HCT116 (cell line): ENCODE results near the gene GDF10. TPM values are rescaled to one million over a fixed set of nuclear protein-coding genes. Genes with fewer than 3 reads are reported as not detected.

Experiments
- ATAC-seq: fragments of 200-7000 bp; cut with Tn5 transposase; 2 replicates; pipeline ENCODE4 v1.9.1; 2020; ENCODE audit warnings: mild to moderate bottlenecking, moderate library complexity
- BruUV-seq: library from RNA; stranded (reverse); fragments of 400-500 nt; replicated peaks from 2 replicates; lab custom pipeline; 2021; lab: Mats Ljungman, UMichigan
- CTCF ChIA-PET: fragments of 300-600 bp; sonication (Branson Sonifier 250); formaldehyde crosslinking; loops from one replicate; lab custom pipeline; 2021; ENCODE audit warnings: antibody characterized with exemption; lab: Charles Lee
- POLR2A ChIA-PET: fragments of 300-600, 350-600 bp; sonication (Branson Sonifier 250); formaldehyde crosslinking; loops from one replicate; lab custom pipeline; 2021; ENCODE audit warnings: antibody characterized with exemption; lab: Charles Lee
- RAD21 ChIA-PET, 2 experiments: fragments of 300-600 bp; sonication (Branson Sonifier 250); formaldehyde crosslinking; loops; one replicate each; lab custom pipeline; 2023; ENCODE audit warnings: low total read pairs in 2 of 2; ENCODE audit not compliant: uncharacterized antibody in 2 of 2, unreplicated experiment in 2 of 2, low non-redundant PET in 1 of 2; lab: Charles Lee
- DNase-seq: peaks from one replicate; pipeline ENCODE4 v3.0.0-alpha.2; 2010; ENCODE audit warnings: low read depth, low spot score
- H2AFZ ChIP-seq: fragments of 200-600 bp; shearing (Covaris generic), sonication (generic); 2 replicates; pipeline ENCODE4 v1.6.1; 2017; ENCODE audit warnings: low read depth, mixed run types, mixed read lengths, antibody characterized with exemption, low read length; ENCODE audit not compliant: poor library complexity, severe bottlenecking
- H3K27ac ChIP-seq: 2 replicates; pipeline ENCODE4 v1.5.1; 2012; ENCODE audit warnings: low read depth, low read length
- H3K27me3 ChIP-seq: fragments of 200-600 bp; sonication (generic); 2 replicates; pipeline ENCODE4 v1.6.1; 2016; ENCODE audit warnings: mixed run types, low read length, mixed read lengths; ENCODE audit not compliant: insufficient read depth
- H3K36me3 ChIP-seq, 2 experiments: fragments of 200-500 bp in 1 of 2; fragments of 200-600 bp in 1 of 2; sonication (Bioruptor generic) in 1 of 2; sonication (generic) in 1 of 2; 2 replicates each; pipeline versions ENCODE4 v1.5.1 to v1.6.1; 2014 to 2016; ENCODE audit warnings: low read length in 2 of 2, inconsistent platforms in 1 of 2, mixed read lengths in 1 of 2, mixed run types in 1 of 2; ENCODE audit not compliant: insufficient read depth in 2 of 2, control insufficient read depth in 1 of 2
- H3K4me1 ChIP-seq, 2 experiments: fragments of 200-600 bp in 1 of 2; sonication (generic) in 1 of 2; 2 replicates each; pipeline versions ENCODE4 v1.5.1 to v1.6.1; 2012 to 2017; ENCODE audit warnings: low read length in 2 of 2, inconsistent platforms in 1 of 2, mild to moderate bottlenecking in 1 of 2, mixed read lengths in 1 of 2, mixed run types in 1 of 2, moderate library complexity in 1 of 2; ENCODE audit not compliant: insufficient read depth in 2 of 2, control insufficient read depth in 1 of 2
- H3K4me2 ChIP-seq: fragments of 200-600 bp; sonication (generic); 2 replicates; pipeline ENCODE4 v1.6.1; 2017; ENCODE audit warnings: mixed run types, low read length, mixed read lengths
- H3K4me3 ChIP-seq, 2 experiments: fragments of 200-600 bp in 1 of 2; sonication (generic) in 1 of 2; replicated peaks in 1 of 2; 2 replicates each; pipeline ENCODE4 v1.5.1; 2011 to 2016; ENCODE audit warnings: low read length in 2 of 2, control low read depth in 1 of 2, low read depth in 1 of 2, mild to moderate bottlenecking in 1 of 2, mixed read lengths in 1 of 2, mixed run types in 1 of 2
- H3K79me2 ChIP-seq: fragments of 200-600 bp; sonication (generic); 2 replicates; pipeline ENCODE4 v1.6.1; 2017; ENCODE audit warnings: mild to moderate bottlenecking, mixed run types, low read length, moderate library complexity, mixed read lengths; ENCODE audit not compliant: insufficient read depth
- H3K9ac ChIP-seq: fragments of 200-600 bp; sonication (generic); 2 replicates; pipeline ENCODE4 v1.6.1; 2016; ENCODE audit warnings: low read length, mixed read lengths
- H3K9me2 ChIP-seq: fragments of 200-600 bp; sonication (generic), shearing (Covaris generic); 2 replicates; pipeline ENCODE4 v1.6.1; 2017; ENCODE audit warnings: mixed run types, mild to moderate bottlenecking, moderate library complexity; ENCODE audit not compliant: insufficient read depth
- H3K9me3 ChIP-seq, 2 experiments: fragments of 200-500 bp in 1 of 2; fragments of 200-600 bp in 1 of 2; sonication (Bioruptor generic) in 1 of 2; sonication (generic) in 1 of 2; 2 replicates each; pipeline ENCODE4 v1.6.1; 2014 to 2017; ENCODE audit warnings: low read length in 2 of 2, mixed read lengths in 2 of 2, inconsistent platforms in 1 of 2, low read depth in 1 of 2, mild to moderate bottlenecking in 1 of 2, mixed run types in 1 of 2, moderate library complexity in 1 of 2; ENCODE audit not compliant: control insufficient read depth in 1 of 2, insufficient read depth in 1 of 2
- H4K20me1 ChIP-seq: fragments of 200-600 bp; sonication (generic), shearing (Covaris generic); 2 replicates; pipeline ENCODE4 v1.6.1; 2017; ENCODE audit warnings: mixed run types, mild to moderate bottlenecking, moderate library complexity; ENCODE audit not compliant: insufficient read depth
- ELF1 ChIP-seq: IDR thresholded peaks from 2 replicates; pipeline ENCODE4 v1.6.1; 2012; ENCODE audit warnings: low read depth, borderline replicate concordance
- POLR2A ChIP-seq: IDR thresholded peaks from 2 replicates; pipeline ENCODE4 v1.7.0; 2011; ENCODE audit warnings: borderline replicate concordance; ENCODE audit not compliant: insufficient read depth, insufficient read length; ENCODE audit errors: extremely low read depth
- POLR2AphosphoS5 ChIP-seq: IDR thresholded peaks from 2 replicates; pipeline ENCODE4 v1.6.1; 2011; ENCODE audit warnings: mild to moderate bottlenecking, low read depth, low read length, moderate library complexity
- RAD21 ChIP-seq: IDR thresholded peaks from 2 replicates; pipeline ENCODE4 v1.6.1; 2012; ENCODE audit warnings: low read depth, mild to moderate bottlenecking
- REST ChIP-seq: IDR thresholded peaks from 2 replicates; pipeline ENCODE4 v1.6.1; 2012; ENCODE audit warnings: low read depth
- SP1 ChIP-seq: IDR thresholded peaks from 2 replicates; pipeline ENCODE4 v1.6.1; 2012; ENCODE audit warnings: low read depth
- TCF7L2 ChIP-seq: IDR thresholded peaks from 2 replicates; pipeline ENCODE4 v1.7.0; 2011; ENCODE audit warnings: borderline replicate concordance, inconsistent platforms; ENCODE audit not compliant: insufficient read depth, insufficient read length; ENCODE audit errors: extremely low read depth
- ZBTB33 ChIP-seq: IDR thresholded peaks from 2 replicates; pipeline ENCODE4 v1.6.1; 2011; ENCODE audit warnings: mild to moderate bottlenecking, low read length, moderate library complexity; ENCODE audit not compliant: insufficient replicate concordance; ENCODE audit errors: extremely low read depth
- ZNF274 ChIP-seq: fragments of 200-500 bp; sonication (Bioruptor generic); IDR thresholded peaks from 2 replicates; pipeline ENCODE4 v1.6.1; 2014; ENCODE audit warnings: mild to moderate bottlenecking, low read depth, low read length, inconsistent platforms
- intact Hi-C: fragments of 100-400 bp; cut with micrococcal nuclease; formaldehyde crosslinking; loops from 2 replicates; pipeline ENCODE4 v1.10.0; 2022
- total RNA-seq: library from RNA; stranded (reverse); gene quantifications from one replicate; pipeline ENCODE4 v1.2.1, GENCODE V29; 2021; ENCODE audit not compliant: unreplicated experiment
- TF ChIP-seq, protein P1 (sequence below): IDR thresholded peaks from 2 replicates; pipeline ENCODE4 v1.6.1; 2012
- TF ChIP-seq, protein P2 (sequence below): IDR thresholded peaks from 2 replicates; pipeline ENCODE4 v1.6.1; 2012

GDF10 gene
- total RNA-seq, 1 experiment from 2014 or later: not detected

- TF ChIP-seq ZNF274: no peak
- no peak for TF ChIP-seq REST
- no peak for TF ChIP-seq TCF7L2
- no peak for TF ChIP-seq POLR2A
- TF ChIP-seq, all 23 proteins: peak for 0
Measured at GRCh38 chr10:47359626-47360418, 59.8 kb downstream of the GDF10 start (continued).

DNA sequence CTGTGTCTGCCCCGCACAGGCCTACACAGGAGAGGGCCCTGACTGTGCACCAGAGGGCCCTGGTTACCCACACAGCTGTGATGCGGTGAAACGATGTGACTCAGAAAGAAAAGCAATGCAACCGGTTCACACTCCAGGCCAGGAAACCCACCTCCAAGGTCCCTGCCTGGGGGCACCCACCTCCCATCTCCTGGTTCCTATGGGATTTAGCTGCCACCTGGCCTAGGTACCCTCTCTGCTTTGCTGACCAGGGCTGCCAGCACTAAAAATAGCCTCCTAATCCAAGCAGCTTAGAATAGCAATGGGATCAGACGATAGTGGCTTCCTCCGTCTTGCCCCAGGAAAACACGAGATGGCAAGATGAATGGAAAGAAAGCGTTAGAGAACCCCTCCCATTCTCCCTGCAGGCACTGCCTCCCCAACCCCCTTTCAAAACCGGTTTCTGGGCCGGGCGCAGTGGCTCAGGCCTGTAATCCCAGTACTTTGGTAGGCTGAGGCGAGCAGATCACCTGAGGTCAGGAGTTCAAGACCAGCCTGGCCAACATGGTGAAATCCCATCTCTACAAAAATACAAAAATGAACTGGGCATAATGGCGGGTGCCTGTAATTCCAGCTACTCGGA, 60.5 kb downstream of the GDF10 start:
- no peaks in the 10 kb centered on the region for H3K27me3 ChIP-seq
- H3K4me2 ChIP-seq: no peak overlapping the region
- H2AFZ ChIP-seq: no peak overlapping the region
- H3K79me2 ChIP-seq: no peaks in the 10 kb centered on the region
- H3K36me3 ChIP-seq: no peaks in the 10 kb centered on the region
- ChIA-PET CTCF (interaction anchor here (1.9 kb wide), 1 partner anchor 313 kb away, joined by 5 read pairs; no protein-coding TSS in a partner anchor), RAD21 (no interaction called here), POLR2A (no interaction called here)
- no TSS peak for BruUV-seq
- no peak overlapping the region for H3K9ac ChIP-seq
- no peaks in the 10 kb centered on the region for H3K9me3 ChIP-seq
- no peaks in the 10 kb centered on the region for H3K9me2 ChIP-seq
- H3K4me1 ChIP-seq: peaks cover 0 to 18% of the 10 kb centered on the region in 2 experiments; a peak in 1 of 4 replicates
- intact Hi-C loops: loop anchor here (5.0 kb wide), 1 partner anchor 77 kb away; no protein-coding TSS in a partner anchor
- TF ChIP-seq, protein P1, sequence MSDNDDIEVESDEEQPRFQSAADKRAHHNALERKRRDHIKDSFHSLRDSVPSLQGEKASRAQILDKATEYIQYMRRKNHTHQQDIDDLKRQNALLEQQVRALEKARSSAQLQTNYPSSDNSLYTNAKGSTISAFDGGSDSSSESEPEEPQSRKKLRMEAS: no peak
- TF ChIP-seq RAD21 (no peak), ELF1 (no peak), ZNF274 (no peak), ZBTB33 (no peak), SP1 (no peak), POLR2AphosphoS5 (no peak)
- TF ChIP-seq, protein P2, sequence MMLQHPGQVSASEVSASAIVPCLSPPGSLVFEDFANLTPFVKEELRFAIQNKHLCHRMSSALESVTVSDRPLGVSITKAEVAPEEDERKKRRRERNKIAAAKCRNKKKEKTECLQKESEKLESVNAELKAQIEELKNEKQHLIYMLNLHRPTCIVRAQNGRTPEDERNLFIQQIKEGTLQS: no peak
- H3K4me3 ChIP-seq: no peak overlapping the region
- DNase-seq (no peak), ATAC-seq (no peak)
- no peaks in the 10 kb centered on the region for H4K20me1 ChIP-seq
- H3K27ac ChIP-seq: no peak overlapping the region
